HG03025 (cell line): ENCODE data around the gene SAMSN1.
"Not testable (repeated sequence)": the region's sequence is repeated elsewhere in the genome, so short reads cannot be mapped to it uniquely, and the experiment has no call there.

ENCODE experiments used
- ATAC-seq: cut with Tn5 transposase; IDR thresholded peaks from one replicate; pipeline ENCODE4 v1.9.1; 2021; ENCODE audit warnings: mild to moderate bottlenecking, moderate library complexity; ENCODE audit not compliant: unreplicated experiment, low FRiP score

Gene SAMSN1

DNA sequence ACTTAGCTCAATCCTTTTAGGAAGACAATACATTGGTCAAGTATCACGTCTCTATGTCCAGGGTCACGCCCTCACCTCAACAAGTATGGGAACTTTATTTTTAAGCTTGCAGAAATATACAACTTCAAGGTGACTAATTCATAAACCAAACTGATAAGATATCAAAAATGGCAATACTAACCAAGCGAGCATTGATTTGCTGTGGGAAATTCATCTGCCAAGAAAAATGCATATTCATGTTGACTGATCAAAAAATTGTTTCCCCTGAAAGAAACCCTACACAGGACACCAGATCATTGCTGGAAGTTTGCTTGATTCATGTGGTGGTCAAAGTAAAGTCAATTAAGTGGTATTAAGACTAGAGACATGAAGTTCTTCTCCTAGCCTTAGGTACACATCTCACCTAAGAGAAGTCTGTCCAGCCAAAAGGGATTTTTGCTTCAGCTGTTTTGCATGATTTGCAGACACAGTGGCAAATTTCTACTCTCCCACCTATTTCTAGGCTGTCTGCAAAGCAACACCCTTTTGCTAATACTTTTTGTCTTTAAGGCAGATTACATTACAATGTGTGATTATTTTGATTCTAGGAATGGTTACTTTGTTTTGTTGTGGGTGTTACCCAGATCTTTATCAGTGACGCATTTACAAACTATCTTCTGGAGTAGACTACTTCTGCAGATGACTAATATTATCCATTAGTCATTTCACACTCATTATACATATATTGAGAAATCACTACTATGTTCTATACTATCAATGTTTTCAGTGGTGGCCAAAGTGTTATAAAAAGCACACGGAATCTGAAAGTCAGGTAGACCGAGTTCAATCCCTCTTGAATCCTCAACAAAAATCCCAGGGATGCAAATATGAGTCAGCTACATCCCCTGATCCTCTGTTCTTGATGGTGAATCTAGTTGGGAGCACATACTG lies 12.4 kb downstream of the SAMSN1 start:
- peak; percentile 66 for ATAC-seq

DNA sequence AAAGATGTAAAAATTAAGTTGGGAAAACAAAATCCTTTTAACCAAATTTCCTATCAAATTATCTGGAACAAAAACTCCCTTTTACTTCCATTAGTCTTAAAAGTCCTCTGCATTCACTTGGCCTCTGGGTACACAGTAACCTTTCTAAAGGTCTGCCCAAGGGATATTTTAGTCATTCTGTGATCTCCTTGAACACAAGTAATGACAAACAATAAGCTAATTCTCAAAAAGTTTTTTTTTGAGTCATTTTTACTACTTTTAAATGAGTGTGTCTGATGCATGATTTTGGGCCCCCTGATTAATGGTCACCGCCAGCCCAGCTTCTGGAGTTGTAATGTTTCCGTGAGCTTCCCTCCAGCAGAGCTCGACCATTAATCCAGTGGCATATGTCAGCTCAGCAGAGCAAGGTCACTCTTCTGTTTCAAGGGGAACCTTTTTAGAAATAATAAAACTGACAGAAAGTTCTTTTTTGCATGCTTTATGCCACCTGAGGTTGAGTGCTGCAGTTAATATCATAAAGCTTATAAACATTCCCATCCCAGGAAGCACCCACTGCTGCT lies 14.3 kb downstream of the SAMSN1 start:
- ATAC-seq: no peak

DNA sequence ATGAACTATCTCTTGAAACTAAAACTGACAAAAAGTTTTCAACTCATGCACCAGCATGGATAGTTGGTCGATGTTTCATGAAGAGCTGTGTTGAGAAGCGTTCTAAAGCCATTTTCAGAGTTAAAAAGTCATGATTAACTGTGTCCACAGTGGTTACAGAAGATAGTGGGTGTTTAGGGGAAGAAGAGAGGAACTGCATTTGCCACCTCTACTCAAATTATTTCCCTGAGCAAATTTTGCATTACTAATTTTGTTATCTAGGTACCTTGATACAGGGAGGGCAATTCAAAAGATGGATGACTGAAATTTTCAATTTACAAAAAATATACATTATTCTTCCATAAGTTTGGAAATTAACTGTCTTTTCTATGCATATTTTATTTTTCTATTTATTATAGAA lies 15.5 kb downstream of the SAMSN1 start:
- no peak for ATAC-seq

GRCh38 chr21:14528815-14529214 lies 17.3 kb downstream of the SAMSN1 start:
- ATAC-seq: no peak

DNA sequence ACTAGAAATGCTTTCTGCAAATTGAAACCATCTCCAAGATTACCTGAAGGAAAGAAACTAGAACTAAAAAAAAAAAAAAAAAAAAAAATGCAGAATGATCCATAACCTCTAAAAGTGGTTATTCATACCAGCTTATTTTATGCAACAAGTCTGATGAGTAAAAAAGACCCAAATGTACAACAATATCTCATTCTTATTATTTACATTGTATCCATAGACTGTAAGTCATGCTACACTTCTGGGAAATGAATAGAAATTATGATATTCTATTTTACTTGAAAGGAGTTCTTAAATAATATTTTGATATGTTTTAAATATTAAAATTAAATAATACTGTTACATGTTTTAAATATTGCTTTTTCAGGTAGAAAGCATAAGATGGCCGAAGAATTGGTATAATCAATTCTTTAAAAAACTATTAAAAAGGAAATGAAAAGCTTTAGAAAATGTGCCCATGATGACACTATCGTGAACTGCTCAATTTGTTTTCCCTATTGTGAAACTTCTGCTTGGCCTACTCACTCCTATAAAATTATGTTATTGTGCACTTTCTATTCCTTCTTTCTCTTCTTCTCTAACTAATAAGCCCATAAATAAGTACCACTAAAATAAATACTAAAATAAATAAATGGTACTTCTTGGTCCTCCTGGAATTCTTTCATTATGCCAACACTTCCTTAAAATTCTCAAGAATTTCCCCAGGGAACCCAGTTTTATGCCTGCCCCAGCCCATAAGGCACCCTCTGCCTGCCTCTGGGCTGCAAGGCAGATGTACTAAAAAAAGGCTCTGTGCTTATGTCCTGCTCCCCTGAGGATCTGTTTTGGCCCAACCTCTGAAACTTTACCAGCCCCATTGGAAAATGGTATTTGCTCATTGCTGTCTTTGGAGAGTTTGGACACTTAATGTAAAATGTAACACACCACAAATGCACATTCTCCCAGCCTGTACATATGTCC lies 18.1 kb downstream of the SAMSN1 start:
- ATAC-seq: no peak

- no peak for ATAC-seq
Observed at GRCh38 chr21:14526836-14527695, 19.0 kb downstream of the SAMSN1 start.

DNA sequence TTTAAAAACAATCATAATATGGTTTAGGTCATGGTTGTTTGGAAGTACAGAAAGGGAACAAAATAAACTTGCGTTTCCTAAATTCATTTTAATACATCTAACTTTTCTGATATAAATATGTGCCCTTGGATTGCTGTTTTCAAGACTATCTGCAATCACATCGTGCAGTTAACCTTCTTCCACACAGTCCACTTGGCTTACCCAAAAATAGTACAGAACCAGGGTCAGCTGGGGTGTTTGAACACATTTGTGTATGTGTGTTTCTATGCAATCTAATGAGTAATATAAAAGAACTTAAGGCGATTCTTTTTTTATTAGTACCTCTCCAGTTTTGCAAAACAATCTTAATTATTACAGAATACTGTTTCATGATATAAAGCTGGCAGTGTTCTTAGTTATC lies 19.9 kb downstream of the SAMSN1 start:
- ATAC-seq: no peak

GRCh38 chr21:14523234-14523633 lies 22.9 kb downstream of the SAMSN1 start:
- peak; percentile 91 for ATAC-seq

- ATAC-seq: no peak
Observed at GRCh38 chr21:14522736-14523135, 23.4 kb downstream of the SAMSN1 start.

DNA sequence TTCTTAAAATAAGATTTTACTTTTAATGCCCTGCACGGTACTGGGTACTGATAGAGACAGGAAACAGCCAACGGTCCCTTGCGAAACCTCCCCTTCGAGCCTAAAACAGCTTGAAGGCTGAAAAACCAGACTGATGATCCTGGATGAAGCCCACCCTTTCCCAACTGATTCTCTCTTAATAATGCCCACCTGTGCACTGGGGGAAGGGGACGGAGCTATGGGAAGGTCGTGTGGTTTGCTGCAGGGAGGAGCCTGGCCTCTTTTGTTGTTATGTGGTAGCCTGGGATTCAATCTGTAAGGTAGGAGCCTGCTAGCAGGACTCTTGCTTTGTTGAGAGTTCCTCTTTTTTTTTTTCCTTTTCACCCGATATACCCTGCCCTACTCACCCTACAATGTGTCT lies 25.6 kb downstream of the SAMSN1 start:
- ATAC-seq: no peak

DNA sequence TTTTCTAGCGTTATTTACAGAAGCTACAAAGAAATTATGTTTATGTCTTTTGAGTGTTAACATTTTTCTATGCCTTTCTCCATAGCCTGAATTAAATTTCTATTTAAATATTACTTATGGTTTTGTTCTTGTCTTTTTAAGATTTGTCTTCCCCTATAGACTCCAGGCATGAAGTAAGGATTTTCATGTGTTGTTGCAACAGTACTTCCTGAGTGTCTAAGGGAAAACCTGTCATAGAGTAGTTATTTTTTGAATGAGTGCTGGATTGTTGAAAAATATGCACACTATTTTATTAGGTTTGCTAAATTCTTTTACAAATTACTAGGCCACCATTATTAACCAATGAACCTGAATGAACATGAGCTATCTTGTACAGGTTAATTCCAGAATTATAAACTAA lies 27.1 kb downstream of the SAMSN1 start:
- no peak for ATAC-seq

GRCh38 chr21:14513804-14514203 lies 32.3 kb downstream of the SAMSN1 start:
- ATAC-seq: no peak

DNA sequence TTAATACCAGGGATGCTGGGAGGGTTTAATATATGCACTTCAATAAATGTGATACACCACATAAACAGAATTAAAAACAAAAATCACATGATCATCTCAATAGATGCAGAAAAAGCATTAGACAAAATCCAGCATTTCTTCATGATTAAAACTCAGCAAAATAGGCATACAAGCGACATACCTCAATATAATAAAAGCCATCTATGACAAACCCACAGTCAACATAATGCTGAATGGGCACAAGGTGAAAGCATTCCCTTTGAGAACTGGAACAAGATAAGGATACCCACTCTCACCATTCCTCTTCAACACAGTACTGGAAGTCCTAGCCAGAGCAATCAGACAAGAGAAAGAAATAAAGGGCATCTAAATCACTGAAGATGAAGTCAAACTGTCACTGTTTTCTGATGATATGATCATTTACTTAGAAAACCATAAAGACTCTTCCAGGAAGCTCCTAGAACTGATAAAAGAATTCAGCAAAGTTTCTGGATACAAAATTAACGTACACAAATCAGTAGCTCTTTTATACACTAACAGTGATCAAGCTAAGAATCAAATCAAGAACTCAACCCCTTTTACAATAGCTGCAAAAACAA lies 39.2 kb downstream of the SAMSN1 start:
- ATAC-seq: not testable (repeated sequence)

- no peak for ATAC-seq
Observed at GRCh38 chr21:14500873-14501272, 45.2 kb downstream of the SAMSN1 start.

- ATAC-seq: no peak
Observed at GRCh38 chr21:14499316-14499715, 46.8 kb downstream of the SAMSN1 start.

DNA sequence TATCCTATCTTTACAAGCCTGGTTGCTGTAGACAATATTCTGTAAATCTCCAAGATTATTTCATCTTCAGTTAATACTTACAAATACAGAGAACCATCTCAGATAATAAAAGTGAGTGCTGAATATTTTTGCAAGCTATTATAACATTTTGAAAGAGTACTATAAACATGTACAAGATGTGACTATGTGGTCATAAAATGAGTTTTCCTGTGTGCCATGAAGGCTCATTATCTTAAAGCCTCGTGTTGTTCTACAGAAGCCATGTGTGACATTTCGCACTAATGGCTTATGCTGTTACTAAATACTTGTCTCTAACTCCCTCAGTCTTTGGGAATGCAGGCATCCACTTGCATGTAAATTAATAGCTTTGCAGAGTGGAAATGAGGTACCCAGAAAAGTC lies 48.3 kb downstream of the SAMSN1 start:
- no peak for ATAC-seq

DNA sequence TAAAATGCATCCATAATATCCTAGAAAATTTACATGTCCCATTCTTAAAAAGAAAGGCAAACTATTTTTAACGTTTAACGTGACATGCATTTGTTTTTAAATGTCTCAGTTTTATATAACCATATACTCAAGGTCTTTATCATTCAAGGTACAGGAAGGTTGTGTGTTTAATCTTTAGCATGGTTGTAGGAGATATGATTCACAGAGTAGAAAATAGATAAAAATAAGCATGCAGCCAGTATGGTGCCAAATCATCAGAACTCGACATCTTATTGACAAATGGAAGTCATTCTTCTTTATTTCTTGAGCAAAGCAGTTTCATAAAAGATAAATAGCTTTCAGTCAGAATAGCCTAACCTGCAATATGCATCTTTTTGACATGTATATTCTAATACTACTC lies 51.0 kb downstream of the SAMSN1 start:
- no peak for ATAC-seq

DNA sequence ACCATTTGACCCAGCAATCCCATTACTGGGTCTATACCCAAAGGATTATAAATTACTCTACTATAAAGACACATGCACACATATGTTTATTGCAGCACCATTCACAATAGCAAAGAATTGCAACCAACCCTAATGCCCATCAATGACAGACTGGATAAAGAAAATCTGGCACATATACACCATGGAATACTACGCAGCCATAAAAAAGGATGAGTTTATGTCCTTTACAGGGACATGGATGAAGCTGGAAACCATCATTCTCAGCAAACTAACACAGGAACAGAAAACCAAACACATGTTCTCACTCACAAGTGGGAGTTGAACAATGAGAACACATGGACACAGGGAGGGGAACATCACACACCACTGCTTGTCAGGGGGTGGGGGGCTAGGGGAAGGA lies 51.9 kb downstream of the SAMSN1 start:
- ATAC-seq: not testable (repeated sequence)

- no peak for ATAC-seq
Observed at GRCh38 chr21:14493731-14494130, 52.4 kb downstream of the SAMSN1 start.

DNA sequence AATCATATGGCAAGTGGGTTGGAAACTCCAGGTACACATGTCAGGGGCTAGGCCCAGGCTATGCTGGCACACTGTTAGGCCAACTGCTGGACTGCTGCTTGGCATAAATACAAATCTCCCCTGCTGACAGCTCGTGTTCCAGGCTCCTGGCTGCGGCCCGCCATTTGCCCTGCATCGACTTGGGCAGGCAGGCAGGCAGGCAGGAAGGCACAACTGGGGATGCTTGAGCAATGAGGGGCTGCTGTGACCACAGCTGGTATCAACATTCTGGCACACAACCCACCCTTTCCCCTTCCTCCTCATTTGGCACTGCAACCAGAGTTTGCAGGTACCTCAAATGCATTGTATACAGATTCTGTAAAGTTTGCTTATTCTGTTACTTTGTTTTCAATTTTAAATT lies 53.2 kb downstream of the SAMSN1 start:
- no peak for ATAC-seq
